Breast epithelium (tissue), 3 donors: ENCODE results near the gene APPL1.

Source experiments
- POLR2A ChIP-seq: fragments of 450-650 bp; IDR thresholded peaks from one replicate; pipeline ENCODE4 v1.6.1; 2016; ENCODE audit warnings: antibody characterized with exemption, mild to moderate bottlenecking, moderate library complexity
- POLR2AphosphoS5 ChIP-seq, 3 donors: sonication (generic); formaldehyde crosslinking; IDR thresholded peaks; one replicate each; pipeline ENCODE4 v1.6.1; 2017; ENCODE audit warnings: antibody characterized with exemption in 3 of 3

DNA sequence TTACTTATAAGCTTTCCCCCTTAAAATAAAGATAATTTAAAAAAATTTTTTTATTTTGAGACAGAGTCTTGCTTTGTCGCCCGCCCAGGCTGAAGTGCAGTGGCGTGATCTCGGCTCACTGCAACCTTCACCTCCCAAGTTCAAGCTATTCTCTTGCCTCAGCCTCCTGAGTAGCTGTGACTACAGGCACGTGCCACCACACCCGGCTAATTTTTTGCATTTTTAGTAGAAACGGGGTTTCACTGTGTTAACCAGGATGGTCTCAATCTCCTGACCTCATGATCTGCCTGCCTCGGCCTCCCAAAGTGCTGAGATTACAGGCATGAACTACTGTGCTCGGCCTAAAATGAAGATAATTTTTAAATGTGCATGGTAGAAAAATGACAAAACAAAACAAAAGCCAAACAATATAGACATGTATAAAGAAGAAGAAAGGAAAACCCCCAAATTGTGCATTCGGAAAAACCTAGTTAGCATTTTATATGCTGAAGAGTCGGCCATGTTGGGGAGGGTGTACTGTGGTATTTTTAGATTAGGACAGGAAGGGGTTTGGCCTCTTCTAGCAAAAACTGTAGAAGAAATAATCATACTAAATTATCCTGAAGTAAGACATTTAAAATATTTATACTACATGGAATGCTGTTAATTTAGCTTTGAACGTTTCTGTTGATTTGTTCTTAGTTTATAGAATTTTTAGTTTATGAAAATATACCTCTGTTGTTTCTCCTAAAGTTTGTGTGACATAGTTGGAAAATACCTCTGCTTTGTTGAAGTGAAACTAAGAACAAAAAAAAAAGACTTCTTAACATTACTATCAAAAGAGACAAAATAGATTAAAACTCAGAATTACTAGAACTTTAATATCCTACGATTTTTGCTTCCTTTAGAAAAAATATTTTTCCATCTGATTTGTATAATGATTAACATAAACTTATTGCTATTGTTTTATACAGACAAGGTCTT is 7.4 kb downstream of the APPL1 start:
- no peak for TF ChIP-seq POLR2A
- no peak for TF ChIP-seq POLR2AphosphoS5 (IDR thresholded peaks at IDR 0.05)
